A549 (cell line): ENCODE results near the gene NCOA6. TPM values are rescaled to one million over a fixed set of nuclear protein-coding genes. Genes with fewer than 3 reads are reported as not detected.

ENCODE experiments used
- ATAC-seq, 2 experiments: fragments of 200-7000 bp in 1 of 2; fragments of >200 bp in 1 of 2; cut with Nextera tagmentation in 1 of 2; cut with Tn5 transposase in 1 of 2; 3 replicates each; pipeline versions ENCODE4 v1.8.0 to v1.9.1; 2018 to 2020; ENCODE audit warnings: mild to moderate bottlenecking in 1 of 2, moderate library complexity in 1 of 2
- CTCF ChIA-PET: fragments of 300-600 bp; sonication (Branson Sonifier 250); formaldehyde crosslinking; extraction: SDS; loops from one replicate; lab custom pipeline; 2021; ENCODE audit warnings: antibody characterized with exemption, inconsistent platforms; lab: Yijun Ruan, JAX
- POLR2A ChIA-PET: fragments of 350-600 bp; formaldehyde crosslinking; extraction: SDS; loops from one replicate; lab custom pipeline; 2021; ENCODE audit warnings: antibody characterized with exemption, inconsistent platforms; lab: Yijun Ruan, JAX
- DNase-seq, 2 experiments: peaks; one replicate each; pipeline versions ENCODE4 v3.0.0 to v3.0.0-alpha.2; 2011 to 2016; ENCODE audit warnings: low read depth in 1 of 2, low spot score in 1 of 2
- FAIRE-seq: peaks from 2 replicates; lab custom pipeline; 2011; peaks lifted over from hg19 to GRCh38; lab: Jason Lieb, UNC
- H3K27ac ChIP-seq, 2 experiments: fragments of >200 bp; sonication (Bioruptor Twin); formaldehyde crosslinking; 3 replicates each; pipeline ENCODE4 v1.5.1; 2016 to 2017
- H3K4me1 ChIP-seq: fragments of >200 bp; sonication (Bioruptor Twin); formaldehyde crosslinking; 3 replicates; pipeline ENCODE4 v1.6.1; 2016
- H3K4me2 ChIP-seq: fragments of >200 bp; sonication (Bioruptor Twin); formaldehyde crosslinking; 3 replicates; pipeline ENCODE4 v1.6.1; 2016
- H3K4me3 ChIP-seq: fragments of >200 bp; sonication (Bioruptor Twin); formaldehyde crosslinking; 3 replicates; pipeline ENCODE4 v1.5.1; 2016
- H3K9me3 ChIP-seq: fragments of >200 bp; sonication (Bioruptor Twin); formaldehyde crosslinking; 3 replicates; pipeline ENCODE4 v1.6.1; 2016
- EHF ChIP-seq: fragments of 250-450 bp; sonication (Bioruptor Pico); IDR thresholded peaks from 2 replicates; pipeline ENCODE4 v1.5.0; 2020; ENCODE audit warnings: mild to moderate bottlenecking
- ESRRA ChIP-seq: fragments of 150-350 bp; IDR thresholded peaks from 2 replicates; pipeline ENCODE4 v1.6.1; 2014; ENCODE audit warnings: mild to moderate bottlenecking, low read length, borderline replicate concordance
- FOSB ChIP-seq: fragments of 250-450 bp; sonication (Bioruptor Pico); IDR thresholded peaks from 2 replicates; pipeline ENCODE4 v1.5.0; 2020; ENCODE audit warnings: mild to moderate bottlenecking, moderate library complexity
- FOXS1 ChIP-seq: fragments of 250-450 bp; sonication (Bioruptor Pico); IDR thresholded peaks from 2 replicates; pipeline ENCODE4 v1.5.0; 2020; ENCODE audit warnings: mild to moderate bottlenecking, moderate library complexity
- HDAC2 ChIP-seq: fragments of 200-600 bp; sonication (generic); IDR thresholded peaks from 2 replicates; pipeline ENCODE4 v1.6.1; 2016
- HEYL ChIP-seq: fragments of 250-450 bp; sonication (Bioruptor Pico); IDR thresholded peaks from 2 replicates; pipeline ENCODE4 v1.8.0; 2021; ENCODE audit warnings: mild to moderate bottlenecking, moderate library complexity
- HOXA7 ChIP-seq: fragments of 250-450 bp; sonication (Bioruptor Pico); IDR thresholded peaks from 2 replicates; pipeline ENCODE4 v1.5.0; 2020; ENCODE audit warnings: mild to moderate bottlenecking, moderate library complexity
- HOXB5 ChIP-seq: fragments of 250-450 bp; sonication (Bioruptor Pico); IDR thresholded peaks from 2 replicates; pipeline ENCODE4 v1.5.0; 2020; ENCODE audit warnings: mild to moderate bottlenecking, moderate library complexity
- KDM1A ChIP-seq: fragments of 200-600 bp; sonication (generic); IDR thresholded peaks from 2 replicates; pipeline ENCODE4 v1.6.1; 2016; ENCODE audit warnings: low read depth, mild to moderate bottlenecking
- MAZ ChIP-seq: fragments of 150-350 bp; IDR thresholded peaks from 2 replicates; pipeline ENCODE4 v1.6.1; 2014; ENCODE audit warnings: antibody characterized with exemption, low read depth, low read length, borderline replicate concordance
- MYC ChIP-seq: IDR thresholded peaks from 2 replicates; pipeline ENCODE4 v1.6.1; 2012; ENCODE audit warnings: mild to moderate bottlenecking, inconsistent platforms, low read length, improper control_type of control experiment, borderline replicate concordance
- NFE2L2 ChIP-seq: fragments of 150-350 bp; conservative IDR thresholded peaks from 2 replicates; pipeline ENCODE4 v1.6.1; 2014; ENCODE audit warnings: low read length
- NPAS2 ChIP-seq: fragments of 250-450 bp; sonication (Bioruptor Pico); IDR thresholded peaks from 2 replicates; pipeline ENCODE4 v1.8.0; 2022; ENCODE audit warnings: mild to moderate bottlenecking, moderate library complexity, borderline replicate concordance
- NR3C1 ChIP-seq: fragments of >200 bp; sonication (Bioruptor Twin); formaldehyde crosslinking; IDR thresholded peaks from 3 replicates; pipeline ENCODE4 v1.6.1; 2017
- RAD21 ChIP-seq, 2 experiments: fragments of >200 bp in 1 of 2; sonication (Bioruptor Twin) in 1 of 2; formaldehyde crosslinking in 1 of 2; IDR thresholded peaks in 1 of 2; conservative IDR thresholded peaks in 1 of 2; 2 replicates in 1 of 2; 3 replicates in 1 of 2; pipeline ENCODE4 v1.6.1; 2012 to 2018; ENCODE audit warnings: inconsistent platforms in 1 of 2
- RARB ChIP-seq: fragments of 250-450 bp; sonication (Bioruptor Pico); IDR thresholded peaks from 2 replicates; pipeline ENCODE4 v1.8.0; 2021; ENCODE audit warnings: mild to moderate bottlenecking, moderate library complexity
- RFX5 ChIP-seq: fragments of 450-650 bp; IDR thresholded peaks from 2 replicates; pipeline ENCODE4 v1.7.1; 2014; ENCODE audit warnings: antibody characterized with exemption, mild to moderate bottlenecking, moderate library complexity
- RNF2 ChIP-seq: fragments of 200-600 bp; sonication (generic); IDR thresholded peaks from 2 replicates; pipeline ENCODE4 v1.6.1; 2016; ENCODE audit warnings: low read depth, mild to moderate bottlenecking, antibody characterized with exemption, moderate library complexity, borderline replicate concordance
- TFCP2L1 ChIP-seq: fragments of 250-450 bp; sonication (Bioruptor Pico); IDR thresholded peaks from 2 replicates; pipeline ENCODE4 v1.5.0; 2021; ENCODE audit warnings: mild to moderate bottlenecking
- TP53 ChIP-seq: fragments of 250-450 bp; sonication (Bioruptor Pico); IDR thresholded peaks from 2 replicates; pipeline ENCODE4 v1.5.0; 2021; ENCODE audit warnings: mild to moderate bottlenecking, moderate library complexity
- WGBS: methylation state at CpG from one replicate; pipeline ENCODE4 v1.1.6; 2017; ENCODE audit errors: missing lambda C conversion rate; 5-methylcytosine and 5-hydroxymethylcytosine counted together
- polyA plus RNA-seq, 4 experiments: library from polyadenylated mRNA; depleted of rRNA in 3 of 4; stranded (reverse); fragments of >200 nt; fragmentation: RNase III in 1 of 4; extraction: RNeasy Plus Mini Kit Qiagen cat#74134 plus additional on column Dnase treatment in 1 of 4; gene quantifications; 2 replicates in 3 of 4; 3 replicates in 1 of 4; pipeline ENCODE4 v1.2.3, GENCODE V29; 2011 to 2017
- TF ChIP-seq, protein P1 (sequence below): IDR thresholded peaks from 2 replicates; pipeline ENCODE4 v1.6.1; 2012
- TF ChIP-seq, protein P2 (sequence below): fragments of >200 bp; sonication (Bioruptor Twin); formaldehyde crosslinking; IDR thresholded peaks from 3 replicates; pipeline ENCODE4 v1.5.1; 2016
- TF ChIP-seq, protein P3 (sequence below): fragments of 250-450 bp; sonication (Bioruptor Pico); IDR thresholded peaks from 2 replicates; pipeline ENCODE4 v1.5.0; 2021; ENCODE audit warnings: mild to moderate bottlenecking, moderate library complexity, borderline replicate concordance
- TF ChIP-seq, protein P4 (sequence below): fragments of 250-450 bp; sonication (Bioruptor Pico); IDR thresholded peaks from 2 replicates; pipeline ENCODE4 v1.5.0; 2020; ENCODE audit warnings: low read depth, mild to moderate bottlenecking, moderate library complexity

Gene NCOA6
- polyA plus RNA-seq, 2 of the 4 experiments (the other 2 are of a cell fraction): 15.8 to 18.0 TPM

GRCh38 chr20:34794006-34794585 is 31.4 kb downstream of the NCOA6 start:
- no peak for TF ChIP-seq ESRRA
- TF ChIP-seq, protein P1, sequence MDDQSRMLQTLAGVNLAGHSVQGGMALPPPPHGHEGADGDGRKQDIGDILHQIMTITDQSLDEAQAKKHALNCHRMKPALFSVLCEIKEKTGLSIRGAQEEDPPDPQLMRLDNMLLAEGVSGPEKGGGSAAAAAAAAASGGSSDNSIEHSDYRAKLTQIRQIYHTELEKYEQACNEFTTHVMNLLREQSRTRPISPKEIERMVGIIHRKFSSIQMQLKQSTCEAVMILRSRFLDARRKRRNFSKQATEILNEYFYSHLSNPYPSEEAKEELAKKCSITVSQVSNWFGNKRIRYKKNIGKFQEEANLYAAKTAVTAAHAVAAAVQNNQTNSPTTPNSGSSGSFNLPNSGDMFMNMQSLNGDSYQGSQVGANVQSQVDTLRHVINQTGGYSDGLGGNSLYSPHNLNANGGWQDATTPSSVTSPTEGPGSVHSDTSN: no peak
- TF ChIP-seq KDM1A: no peak
- no peak for TF ChIP-seq HOXB5 (CRISPR knock-in tag)
- TF ChIP-seq, protein P2, sequence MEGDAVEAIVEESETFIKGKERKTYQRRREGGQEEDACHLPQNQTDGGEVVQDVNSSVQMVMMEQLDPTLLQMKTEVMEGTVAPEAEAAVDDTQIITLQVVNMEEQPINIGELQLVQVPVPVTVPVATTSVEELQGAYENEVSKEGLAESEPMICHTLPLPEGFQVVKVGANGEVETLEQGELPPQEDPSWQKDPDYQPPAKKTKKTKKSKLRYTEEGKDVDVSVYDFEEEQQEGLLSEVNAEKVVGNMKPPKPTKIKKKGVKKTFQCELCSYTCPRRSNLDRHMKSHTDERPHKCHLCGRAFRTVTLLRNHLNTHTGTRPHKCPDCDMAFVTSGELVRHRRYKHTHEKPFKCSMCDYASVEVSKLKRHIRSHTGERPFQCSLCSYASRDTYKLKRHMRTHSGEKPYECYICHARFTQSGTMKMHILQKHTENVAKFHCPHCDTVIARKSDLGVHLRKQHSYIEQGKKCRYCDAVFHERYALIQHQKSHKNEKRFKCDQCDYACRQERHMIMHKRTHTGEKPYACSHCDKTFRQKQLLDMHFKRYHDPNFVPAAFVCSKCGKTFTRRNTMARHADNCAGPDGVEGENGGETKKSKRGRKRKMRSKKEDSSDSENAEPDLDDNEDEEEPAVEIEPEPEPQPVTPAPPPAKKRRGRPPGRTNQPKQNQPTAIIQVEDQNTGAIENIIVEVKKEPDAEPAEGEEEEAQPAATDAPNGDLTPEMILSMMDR: no peak
- no peak for TF ChIP-seq NR3C1
- TF ChIP-seq FOXS1 (CRISPR knock-in tag): no peak
- no peak for TF ChIP-seq RNF2
- no peak for TF ChIP-seq MYC
- TF ChIP-seq TP53 (CRISPR knock-in tag): no peak
- no peak for TF ChIP-seq TFCP2L1 (CRISPR knock-in tag)
- TF ChIP-seq, protein P3, sequence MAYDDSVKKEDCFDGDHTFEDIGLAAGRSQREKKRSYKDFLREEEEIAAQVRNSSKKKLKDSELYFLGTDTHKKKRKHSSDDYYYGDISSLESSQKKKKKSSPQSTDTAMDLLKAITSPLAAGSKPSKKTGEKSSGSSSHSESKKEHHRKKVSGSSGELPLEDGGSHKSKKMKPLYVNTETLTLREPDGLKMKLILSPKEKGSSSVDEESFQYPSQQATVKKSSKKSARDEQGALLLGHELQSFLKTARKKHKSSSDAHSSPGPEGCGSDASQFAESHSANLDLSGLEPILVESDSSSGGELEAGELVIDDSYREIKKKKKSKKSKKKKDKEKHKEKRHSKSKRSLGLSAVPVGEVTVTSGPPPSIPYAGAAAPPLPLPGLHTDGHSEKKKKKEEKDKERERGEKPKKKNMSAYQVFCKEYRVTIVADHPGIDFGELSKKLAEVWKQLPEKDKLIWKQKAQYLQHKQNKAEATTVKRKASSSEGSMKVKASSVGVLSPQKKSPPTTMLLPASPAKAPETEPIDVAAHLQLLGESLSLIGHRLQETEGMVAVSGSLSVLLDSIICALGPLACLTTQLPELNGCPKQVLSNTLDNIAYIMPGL: no peak
- TF ChIP-seq MAZ: no peak
- no peak for TF ChIP-seq HEYL (CRISPR knock-in tag)
- TF ChIP-seq NFE2L2: no peak
- no peak for TF ChIP-seq EHF (CRISPR knock-in tag)
- DNase-seq: no peak
- Histone ChIP-seq H3K4me3 (no peak overlapping the region), H3K4me1 (peaks cover 15% of the 10 kb centered on the region; the same call in 2 of the 3 replicates), H3K27ac (no peak overlapping the region), H3K4me2 (no peak overlapping the region), H3K9me3 (no peaks in the 10 kb centered on the region)
- no peak for ATAC-seq
- ChIA-PET CTCF (interaction anchor here (0.9 kb wide), 1 partner anchor 12 kb away, joined by 3 read pairs; no protein-coding TSS in a partner anchor), POLR2A (no interaction called here)
- no peak for FAIRE-seq
- WGBS: 97% methylated on average over 2 of the region's 2 CpGs

GRCh38 chr20:34792687-34793363 is 32.6 kb downstream of the NCOA6 start:
- Histone ChIP-seq H3K27ac (no peak overlapping the region), H3K4me2 (no peak overlapping the region), H3K4me1 (peaks cover 15% of the 10 kb centered on the region; the same call in 2 of the 3 replicates), H3K9me3 (no peaks in the 10 kb centered on the region), H3K4me3 (no peak overlapping the region)
- ATAC-seq (no peak), FAIRE-seq (no peak), DNase-seq (no peak)
- no peak for TF ChIP-seq TP53 (CRISPR knock-in tag)
- TF ChIP-seq NFE2L2: no peak
- TF ChIP-seq NPAS2 (CRISPR knock-in tag): no peak
- no peak for TF ChIP-seq FOSB (CRISPR knock-in tag)
- TF ChIP-seq RARB: no peak
- TF ChIP-seq, protein P4, sequence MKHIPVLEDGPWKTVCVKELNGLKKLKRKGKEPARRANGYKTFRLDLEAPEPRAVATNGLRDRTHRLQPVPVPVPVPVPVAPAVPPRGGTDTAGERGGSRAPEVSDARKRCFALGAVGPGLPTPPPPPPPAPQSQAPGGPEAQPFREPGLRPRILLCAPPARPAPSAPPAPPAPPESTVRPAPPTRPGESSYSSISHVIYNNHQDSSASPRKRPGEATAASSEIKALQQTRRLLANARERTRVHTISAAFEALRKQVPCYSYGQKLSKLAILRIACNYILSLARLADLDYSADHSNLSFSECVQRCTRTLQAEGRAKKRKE (CRISPR knock-in tag): no peak
- TF ChIP-seq HOXA7 (CRISPR knock-in tag): no peak
- no peak for TF ChIP-seq RFX5
- no peak for TF ChIP-seq HDAC2
- no peak for TF ChIP-seq RAD21 (conservative IDR thresholded peaks at IDR 0.05 in 1 of 2, IDR thresholded peaks at IDR 0.05 in 1 of 2)
- TF ChIP-seq, protein P2: no peak
- 89% methylated on average over 4 of the region's 4 CpGs for WGBS
- ChIA-PET POLR2A (no interaction called here), CTCF (interaction anchor here (0.6 to 0.9 kb wide), 2 partner anchors 14 to 305 kb away, joined by 3 to 4 read pairs; no protein-coding TSS in a partner anchor)
